ENCODE data around the gene FRMD6. TPM values are rescaled to one million over a fixed set of nuclear protein-coding genes. Genes with fewer than 3 reads are reported as not detected.
"Not testable (repeated sequence)": the region's sequence is repeated elsewhere in the genome, so short reads cannot be mapped to it uniquely, and the experiment has no call there.

Gene FRMD6
- total RNA-seq, 6 experiments from 2014 or later = 4.2 to 23.7 (median 5.9) TPM

DNA sequence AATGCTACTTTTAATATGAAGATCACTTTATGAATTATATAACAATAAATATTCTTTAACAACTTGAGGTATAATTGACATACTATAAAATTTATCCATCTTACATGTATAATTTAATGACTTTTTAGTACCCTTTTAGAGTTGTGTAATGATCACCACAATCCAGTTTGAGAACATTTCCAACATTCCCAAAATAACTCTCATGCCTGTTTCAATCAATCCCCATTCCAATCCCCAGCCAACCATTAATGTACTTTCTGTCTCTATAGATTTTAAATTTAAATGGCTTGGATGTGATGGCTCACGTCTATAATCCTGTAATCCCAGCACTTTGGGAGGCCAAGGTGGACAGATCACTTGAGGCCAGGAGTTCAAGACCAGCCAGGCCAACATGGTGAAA is 23.5 kb upstream of the FRMD6 start:
- Histone ChIP-seq H3K4me1 (peaks cover 0 to 5% (median 0%) of the 10 kb centered on the region in 4 donors), H3K9me3 (no peaks in the 10 kb centered on the region), H3K27me3 (no peaks in the 10 kb centered on the region), H3K4me3 (no peak overlapping the region), H3K27ac (no peak overlapping the region), H3K36me3 (no peaks in the 10 kb centered on the region)
- WGBS (ENCODE audit: insufficient coverage, low coverage, low lambda C conversion rate, missing lambda C conversion rate) = 58% methylated on average over 1 of the region's 1 CpG
- DNase-seq (no peak), ATAC-seq (no peak)
- intact Hi-C loops (cut with DNase I) = no loop called here
- TF ChIP-seq POLR2A (IDR thresholded peaks at IDR 0.05) = no peak
- TF ChIP-seq, protein P1, sequence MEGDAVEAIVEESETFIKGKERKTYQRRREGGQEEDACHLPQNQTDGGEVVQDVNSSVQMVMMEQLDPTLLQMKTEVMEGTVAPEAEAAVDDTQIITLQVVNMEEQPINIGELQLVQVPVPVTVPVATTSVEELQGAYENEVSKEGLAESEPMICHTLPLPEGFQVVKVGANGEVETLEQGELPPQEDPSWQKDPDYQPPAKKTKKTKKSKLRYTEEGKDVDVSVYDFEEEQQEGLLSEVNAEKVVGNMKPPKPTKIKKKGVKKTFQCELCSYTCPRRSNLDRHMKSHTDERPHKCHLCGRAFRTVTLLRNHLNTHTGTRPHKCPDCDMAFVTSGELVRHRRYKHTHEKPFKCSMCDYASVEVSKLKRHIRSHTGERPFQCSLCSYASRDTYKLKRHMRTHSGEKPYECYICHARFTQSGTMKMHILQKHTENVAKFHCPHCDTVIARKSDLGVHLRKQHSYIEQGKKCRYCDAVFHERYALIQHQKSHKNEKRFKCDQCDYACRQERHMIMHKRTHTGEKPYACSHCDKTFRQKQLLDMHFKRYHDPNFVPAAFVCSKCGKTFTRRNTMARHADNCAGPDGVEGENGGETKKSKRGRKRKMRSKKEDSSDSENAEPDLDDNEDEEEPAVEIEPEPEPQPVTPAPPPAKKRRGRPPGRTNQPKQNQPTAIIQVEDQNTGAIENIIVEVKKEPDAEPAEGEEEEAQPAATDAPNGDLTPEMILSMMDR (IDR thresholded peaks at IDR 0.05) = no peak

DNA sequence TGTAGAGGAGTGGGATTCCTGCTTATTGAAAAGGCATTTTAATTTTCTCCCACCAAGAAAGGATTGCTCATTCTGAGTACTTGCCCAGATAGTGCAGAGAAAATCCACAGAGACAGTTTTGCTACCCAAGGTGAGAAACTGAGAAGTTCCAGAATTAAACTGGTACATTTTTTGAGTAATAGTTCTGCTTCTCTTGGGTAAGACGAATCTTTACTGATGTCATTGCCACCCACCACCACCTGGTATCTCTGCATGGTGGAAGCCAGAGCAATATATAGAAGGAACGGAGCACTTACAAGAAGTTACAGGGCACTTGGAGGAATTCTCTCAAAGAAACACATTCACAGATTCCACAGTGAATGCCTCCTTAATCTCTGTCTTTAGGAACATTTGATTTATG is 20.7 kb upstream of the FRMD6 start:
- H3K27me3 ChIP-seq = no peaks in the 10 kb centered on the region
- 57% methylated on average over 2 of the region's 2 CpGs for WGBS (ENCODE audit: insufficient coverage, low coverage, low lambda C conversion rate, missing lambda C conversion rate)
- TF ChIP-seq POLR2A (IDR thresholded peaks at IDR 0.05) = no peak
- TF ChIP-seq, protein P1 (IDR thresholded peaks at IDR 0.05) = no peak
- no peak for DNase-seq
- H3K9me3 ChIP-seq = no peaks in the 10 kb centered on the region
- peaks cover 0 to 5% (median 0%) of the 10 kb centered on the region in 4 donors for H3K4me1 ChIP-seq
- H3K36me3 ChIP-seq = no peaks in the 10 kb centered on the region
- no peak for ATAC-seq
- H3K27ac ChIP-seq = no peak overlapping the region
- no peak overlapping the region for H3K4me3 ChIP-seq
- intact Hi-C loops (cut with DNase I) = no loop called here

DNA sequence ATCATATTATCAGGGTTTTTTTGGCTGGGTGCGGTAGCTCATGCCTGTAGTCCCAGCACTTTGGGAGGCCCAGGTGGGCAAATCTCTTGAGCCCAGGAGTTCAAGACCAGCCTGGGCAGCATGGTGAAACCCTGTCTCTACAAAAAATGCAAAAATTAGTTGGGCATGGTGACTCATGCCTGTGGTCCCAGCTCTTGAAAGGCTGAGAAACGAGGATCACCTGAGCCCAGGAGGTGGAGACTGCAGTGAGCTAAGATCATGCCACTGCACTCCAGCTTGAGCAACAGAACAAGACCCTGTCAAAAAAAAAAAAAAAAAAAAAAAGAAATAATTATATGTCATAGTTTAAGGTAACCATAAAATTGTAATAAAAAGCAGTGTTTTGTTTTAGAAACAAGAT is 18.4 kb upstream of the FRMD6 start:
- H3K36me3 ChIP-seq; DNase-seq; H3K27me3 ChIP-seq; ATAC-seq; H3K9me3 ChIP-seq; H3K4me1 ChIP-seq; H3K27ac ChIP-seq; intact Hi-C loops (cut with DNase I); H3K4me3 ChIP-seq: not testable (repeated sequence)
- 85% methylated on average over 2 of the region's 2 CpGs for WGBS (ENCODE audit: insufficient coverage, low coverage, low lambda C conversion rate, missing lambda C conversion rate)

DNA sequence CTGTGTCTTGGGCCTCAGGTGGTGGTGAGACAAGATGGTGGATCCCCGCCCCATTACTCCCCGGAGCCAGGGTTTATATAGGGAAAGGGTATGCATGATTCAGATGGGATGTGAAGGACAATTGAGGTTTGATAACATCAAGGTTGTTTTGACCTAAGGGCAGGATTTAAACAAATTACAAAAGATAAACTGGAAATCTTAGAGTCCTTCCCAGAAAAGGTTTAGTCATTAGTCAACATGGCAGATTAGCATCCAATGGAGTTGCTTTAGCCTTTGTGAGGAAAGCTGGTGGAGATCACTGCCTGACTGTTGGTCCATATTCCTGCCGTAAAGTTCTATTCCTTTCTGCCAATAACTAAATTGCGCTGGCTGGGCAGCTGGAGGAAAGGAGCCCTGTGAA is 15.6 kb upstream of the FRMD6 start:
- ATAC-seq (no peak), DNase-seq (no peak)
- WGBS (ENCODE audit: insufficient coverage, low coverage, low lambda C conversion rate, missing lambda C conversion rate) = 74% methylated on average over 3 of the region's 4 CpGs
- H3K27me3 ChIP-seq = no peaks in the 10 kb centered on the region
- H3K27ac ChIP-seq = no peak overlapping the region
- intact Hi-C loops (cut with DNase I) = no loop called here
- no peaks in the 10 kb centered on the region for H3K9me3 ChIP-seq
- TF ChIP-seq POLR2A (IDR thresholded peaks at IDR 0.05) = no peak
- TF ChIP-seq, protein P1 (IDR thresholded peaks at IDR 0.05) = no peak
- H3K4me1 ChIP-seq = no peaks in the 10 kb centered on the region
- no peaks in the 10 kb centered on the region for H3K36me3 ChIP-seq
- no peak overlapping the region for H3K4me3 ChIP-seq

DNA sequence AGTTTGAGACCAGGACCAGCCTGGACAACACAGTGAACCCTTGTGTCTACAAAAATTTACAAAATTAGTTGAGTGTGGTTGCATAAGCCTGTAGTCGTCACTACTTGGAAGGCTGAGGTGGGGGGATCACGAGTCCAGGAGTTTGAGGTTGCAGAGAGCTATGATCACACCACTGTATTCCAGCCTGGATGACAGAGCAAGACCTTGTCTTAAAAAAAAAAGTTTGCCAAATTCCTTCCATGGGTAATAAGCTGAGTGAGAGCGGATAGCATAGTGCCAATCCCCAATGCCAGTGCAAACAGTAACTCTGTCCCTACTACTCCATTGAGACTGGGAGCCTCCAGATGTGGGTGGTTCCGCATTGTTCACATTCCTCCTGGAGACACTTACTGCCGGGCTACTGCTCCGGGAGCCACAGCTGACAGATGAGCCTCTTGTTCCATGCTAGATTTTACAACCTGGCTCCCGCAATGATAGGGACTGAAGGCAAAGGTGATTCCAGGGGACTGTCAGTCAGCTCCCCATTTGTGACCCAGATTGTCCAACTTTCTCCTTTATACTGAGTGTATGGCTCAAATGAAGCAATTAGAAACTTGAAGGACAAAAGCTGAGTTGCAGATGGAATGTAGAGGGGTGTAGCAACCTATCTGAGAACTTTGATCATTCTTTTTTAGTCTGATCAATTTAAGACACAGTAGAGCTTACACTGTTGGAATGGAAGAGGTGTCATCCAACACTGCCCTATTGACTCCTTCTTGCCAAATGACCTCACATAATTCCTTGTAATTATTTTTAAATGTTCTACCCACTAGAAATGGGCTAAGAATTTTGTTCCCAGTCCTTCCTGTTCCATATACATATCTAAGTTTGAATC is 13.4 kb upstream of the FRMD6 start:
- Histone ChIP-seq H3K27me3 (no peaks in the 10 kb centered on the region), H3K4me1 (no peaks in the 10 kb centered on the region), H3K27ac (no peak overlapping the region), H3K9me3 (no peaks in the 10 kb centered on the region), H3K4me3 (no peak overlapping the region), H3K36me3 (no peaks in the 10 kb centered on the region)
- WGBS (ENCODE audit: insufficient coverage, low coverage, low lambda C conversion rate, missing lambda C conversion rate) = 22% methylated on average over 4 of the region's 7 CpGs
- DNase-seq (no peak), ATAC-seq (peak; percentile 47 to 65 (median 60))
- intact Hi-C loops (cut with DNase I) = no loop called here
- TF ChIP-seq POLR2A (IDR thresholded peaks at IDR 0.05) = no peak
- TF ChIP-seq, protein P1 (IDR thresholded peaks at IDR 0.05) = no peak

All from right lobe of liver (tissue), 6 donors.